GM18498 (cell line): ENCODE data around the gene PPP1R14B.

Source experiments
- ATAC-seq: cut with Tn5 transposase; IDR thresholded peaks from one replicate; pipeline ENCODE4 v1.9.1; 2021; ENCODE audit warnings: mild to moderate bottlenecking, moderate library complexity; ENCODE audit not compliant: unreplicated experiment

PPP1R14B gene

DNA sequence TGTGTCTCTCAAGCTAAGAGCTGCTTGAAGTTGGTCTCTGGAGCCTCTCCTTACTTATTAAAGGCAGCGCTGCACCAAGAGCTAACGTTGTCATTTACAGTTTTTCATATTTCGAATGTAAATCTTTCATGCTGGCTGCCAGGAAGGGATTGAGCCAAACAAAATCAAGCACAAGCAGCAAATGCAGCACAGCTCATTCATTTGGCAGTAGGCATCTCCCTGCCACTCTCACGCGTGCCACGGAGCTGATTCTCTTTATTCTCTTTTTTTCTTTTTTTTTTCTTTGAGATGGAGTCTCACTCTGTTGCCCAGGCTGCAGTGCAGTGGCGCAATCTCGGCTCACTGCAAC lies 13.8 kb downstream of the PPP1R14B start:
- ATAC-seq, result no peak

- ATAC-seq, result no peak
Measured at GRCh38 chr11:64232182-64232966, 14.4 kb downstream of the PPP1R14B start.

- ATAC-seq, result no peak
Measured at GRCh38 chr11:64231546-64231945, 15.2 kb downstream of the PPP1R14B start.

GRCh38 chr11:64230985-64231365 lies 15.8 kb downstream of the PPP1R14B start:
- no peak for ATAC-seq

GRCh38 chr11:64230171-64230984 lies 16.4 kb downstream of the PPP1R14B start, which contains the start of gene DNAJC4:
Gene DNAJC4, plus strand, starts transcription at chr11:64230548. Its CDS starts 307 bp downstream, at chr11:64230855.
- ATAC-seq, result peak; percentile 55

GRCh38 chr11:64229744-64230170 lies 17.0 kb downstream of the PPP1R14B start:
- no peak for ATAC-seq

- ATAC-seq, result no peak
Measured at GRCh38 chr11:64229090-64229743, 17.5 kb downstream of the PPP1R14B start.

- ATAC-seq, result no peak
Measured at GRCh38 chr11:64227405-64227956, 19.3 kb downstream of the PPP1R14B start.

GRCh38 chr11:64226507-64227051 lies 20.2 kb downstream of the PPP1R14B start:
- peak; percentile 23 for ATAC-seq

DNA sequence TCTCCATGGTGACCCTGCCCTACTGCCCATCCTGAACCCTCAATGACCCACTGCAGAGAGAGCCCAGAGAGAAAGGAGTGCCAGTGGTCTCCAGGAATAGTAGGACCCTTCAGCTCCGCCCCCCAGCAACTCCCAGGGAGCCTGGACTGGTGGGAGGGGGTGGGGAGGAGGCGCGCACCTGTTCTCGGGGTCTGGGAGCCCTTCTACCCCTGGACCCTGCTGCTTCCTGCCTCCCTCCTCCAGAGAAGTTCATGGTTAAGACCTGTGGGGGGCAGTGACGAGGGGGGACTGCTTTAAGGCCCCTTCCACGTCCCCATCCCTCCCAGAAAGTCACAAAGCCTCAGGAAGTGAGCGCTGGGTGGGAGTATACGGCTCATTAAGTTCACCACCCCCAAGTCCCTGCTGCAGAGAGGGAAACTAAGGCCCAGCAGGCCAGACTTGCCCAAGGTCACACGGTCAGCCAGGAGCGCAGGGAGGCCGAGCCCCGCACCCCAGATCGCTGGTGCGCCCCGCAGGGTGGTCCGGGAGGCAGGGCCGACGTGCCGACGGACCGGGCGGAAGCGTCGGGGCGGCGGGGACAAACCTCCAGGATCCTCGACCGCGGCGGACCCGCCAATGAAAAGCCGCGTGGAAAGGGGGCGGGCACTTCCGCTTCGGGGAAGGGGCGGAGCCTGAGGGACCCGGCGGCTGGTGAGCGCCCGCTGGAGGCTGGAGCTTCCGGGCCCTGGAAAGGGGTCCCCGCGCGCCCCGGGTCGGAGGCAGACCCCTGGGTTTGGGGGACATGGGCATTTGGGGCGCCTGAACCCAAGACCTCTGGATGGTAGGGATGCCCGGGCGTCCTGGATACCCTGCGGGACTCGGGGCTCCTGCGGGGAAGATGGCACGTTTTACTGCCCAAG lies 20.9 kb downstream of the PPP1R14B start, which contains the start of the genes NUDT22 and TRPT1:
Gene NUDT22 (plus strand): TSS at position 667 of the 899 bp plus-strand sequence. CDS start 379 bp downstream, outside the sequence.
Gene TRPT1 (minus strand): TSS at position 579 of the 899 bp plus-strand sequence. CDS start 326 bp downstream, at position 253.
- ATAC-seq, result peak; percentile 54

DNA sequence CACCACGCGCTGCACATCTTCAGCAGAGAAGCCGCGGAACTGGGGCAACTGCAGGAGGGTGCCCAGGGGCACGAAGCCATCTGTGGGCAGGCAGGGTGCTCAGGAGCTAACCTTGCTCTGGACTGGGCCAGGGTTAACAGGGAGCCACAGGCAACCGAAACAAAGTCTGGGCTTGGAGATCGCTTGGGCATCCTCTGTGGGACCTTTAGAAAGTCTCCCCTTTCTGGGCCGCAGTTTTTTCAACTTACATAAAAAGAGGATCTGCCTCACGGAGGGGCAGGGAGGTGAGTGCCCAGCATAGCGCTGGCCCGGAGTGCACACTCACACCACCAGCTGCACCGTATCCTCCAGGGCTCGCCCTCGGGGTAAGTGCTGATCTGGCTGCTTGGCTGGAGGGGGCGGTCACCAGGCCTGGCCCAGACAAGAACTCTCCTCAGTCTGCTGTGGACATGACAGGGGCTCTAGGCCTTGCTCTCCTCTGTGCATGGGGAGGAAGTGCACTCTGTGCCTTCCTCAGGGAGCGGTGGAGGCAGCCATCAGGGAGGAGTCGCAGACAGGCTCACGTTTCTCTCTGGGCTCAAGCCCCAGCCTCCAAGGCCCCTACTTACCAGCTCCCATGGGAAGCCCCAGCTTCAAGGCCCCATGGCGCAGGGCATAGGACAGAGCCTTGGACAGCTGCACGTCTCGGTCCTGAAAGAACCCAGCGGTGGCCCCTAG lies 21.7 kb downstream of the PPP1R14B start:
- no peak for ATAC-seq

GRCh38 chr11:64224151-64224890 lies 22.4 kb downstream of the PPP1R14B start:
- no peak for ATAC-seq

- no peak for ATAC-seq
Measured at GRCh38 chr11:64223001-64223651, 23.6 kb downstream of the PPP1R14B start.

DNA sequence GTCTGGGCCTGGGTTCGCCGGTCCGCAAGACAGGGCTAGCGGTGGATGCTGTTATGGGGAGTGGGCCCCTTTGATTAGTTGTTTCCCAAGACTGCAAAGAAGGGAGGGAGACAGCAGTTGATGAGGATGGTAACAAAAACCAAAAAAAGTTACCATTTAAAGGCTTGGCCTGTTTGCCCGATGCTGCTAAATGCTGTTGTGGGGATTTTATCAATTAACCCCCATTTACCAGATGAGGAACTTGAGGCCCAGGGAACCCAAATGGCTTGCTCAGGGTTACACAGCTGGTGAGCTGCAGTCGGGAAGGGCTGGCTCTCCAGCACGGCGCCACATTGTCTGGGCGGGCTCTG lies 24.1 kb downstream of the PPP1R14B start:
- no peak for ATAC-seq

- no peak for ATAC-seq
Measured at GRCh38 chr11:64220798-64221197, 25.9 kb downstream of the PPP1R14B start.

DNA sequence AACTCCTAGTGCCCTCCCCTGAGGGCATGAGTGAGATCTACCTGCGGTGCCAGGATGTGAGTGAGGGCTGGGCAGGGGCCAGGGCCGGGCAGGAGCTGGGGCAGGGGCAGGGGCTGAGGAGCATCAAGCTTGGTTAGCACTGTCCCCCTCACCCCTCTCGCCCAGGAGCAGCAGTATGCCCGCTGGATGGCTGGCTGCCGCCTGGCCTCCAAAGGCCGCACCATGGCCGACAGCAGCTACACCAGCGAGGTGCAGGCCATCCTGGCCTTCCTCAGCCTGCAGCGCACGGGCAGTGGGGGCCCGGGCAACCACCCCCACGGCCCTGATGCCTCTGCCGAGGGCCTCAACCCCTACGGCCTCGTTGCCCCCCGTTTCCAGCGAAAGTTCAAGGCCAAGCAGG lies 26.5 kb downstream of the PPP1R14B start:
- ATAC-seq, result no peak

- ATAC-seq, result no peak
Measured at GRCh38 chr11:64219755-64220154, 27.0 kb downstream of the PPP1R14B start.

GRCh38 chr11:64219354-64219684 lies 27.4 kb downstream of the PPP1R14B start:
- ATAC-seq, result no peak
